MM.1S (cell line): Measurements from ENCODE around the gene PIGB.

Source experiments
- DNase-seq: peaks from one replicate; pipeline ENCODE4 v3.0.0-alpha.2; 2015
- H2AFZ ChIP-seq: fragments of 300-600 bp; sonication (generic); 2 replicates; pipeline ENCODE4 v1.6.0; 2016; ENCODE audit warnings: antibody characterized with exemption, low read length
- H3F3A ChIP-seq: fragments of 300-600 bp; sonication (generic); 2 replicates; pipeline ENCODE4 v1.6.1; 2016; ENCODE audit warnings: mild to moderate bottlenecking, antibody characterized with exemption, low read length, moderate library complexity, mixed read lengths; ENCODE audit not compliant: insufficient read depth
- H3K27ac ChIP-seq: fragments of 300-600 bp; sonication (generic); 2 replicates; pipeline ENCODE4 v1.5.1; 2016; ENCODE audit warnings: mild to moderate bottlenecking, low read length
- H3K27me3 ChIP-seq: fragments of 300-600 bp; sonication (generic); replicated peaks from 2 replicates; pipeline ENCODE4 v1.6.0; 2016; ENCODE audit warnings: low read length; ENCODE audit not compliant: insufficient read depth
- H3K36me3 ChIP-seq: fragments of 300-600 bp; sonication (generic); replicated peaks from 2 replicates; pipeline ENCODE4 v1.6.1; 2016; ENCODE audit warnings: mild to moderate bottlenecking, low read length, mixed read lengths; ENCODE audit not compliant: insufficient read depth
- H3K4me1 ChIP-seq: fragments of 300-600 bp; sonication (generic); 2 replicates; pipeline ENCODE4 v1.6.1; 2016; ENCODE audit warnings: low read length, mixed read lengths
- H3K4me2 ChIP-seq: fragments of 300-600 bp; sonication (generic); 2 replicates; pipeline ENCODE4 v1.6.0; 2016; ENCODE audit warnings: low read depth, low read length
- H3K4me3 ChIP-seq: fragments of 300-600 bp; sonication (generic); 2 replicates; pipeline ENCODE4 v1.5.1; 2016; ENCODE audit warnings: low read length, mixed read lengths
- H3K79me2 ChIP-seq: fragments of 300-600 bp; sonication (generic); 2 replicates; pipeline ENCODE4 v1.6.1; 2016; ENCODE audit warnings: mixed run types, low read length, mixed read lengths
- H3K9ac ChIP-seq: fragments of 300-600 bp; sonication (generic); 2 replicates; pipeline ENCODE4 v1.6.1; 2016; ENCODE audit warnings: low read length, mixed read lengths
- H3K9me2 ChIP-seq: fragments of 300-600 bp; sonication (generic); replicated peaks from 2 replicates; pipeline ENCODE4 v1.6.1; 2016; ENCODE audit warnings: mild to moderate bottlenecking, low read length, mixed read lengths; ENCODE audit not compliant: insufficient read depth
- H3K9me3 ChIP-seq: fragments of 300-600 bp; sonication (generic); replicated peaks from 2 replicates; pipeline ENCODE4 v1.6.1; 2016; ENCODE audit warnings: mild to moderate bottlenecking, low read length, mixed read lengths; ENCODE audit not compliant: insufficient read depth
- H4K20me1 ChIP-seq: fragments of 300-600 bp; sonication (generic); 2 replicates; pipeline ENCODE4 v1.6.1; 2016; ENCODE audit warnings: mild to moderate bottlenecking, low read length, moderate library complexity, mixed read lengths; ENCODE audit not compliant: insufficient read depth
- CTCF ChIP-seq: fragments of 300-600 bp; sonication (generic); IDR thresholded peaks from 2 replicates; pipeline ENCODE4 v1.5.1; 2016; ENCODE audit warnings: antibody characterized with exemption, low read length, mixed read lengths
- EZH2 ChIP-seq: fragments of 300-600 bp; sonication (generic); optimal IDR thresholded peaks from 2 replicates; pipeline ENCODE3; 2017; ENCODE audit warnings: low read depth, mild to moderate bottlenecking, antibody characterized with exemption, low read length, mixed read lengths
- EZH2phosphoT487 ChIP-seq: fragments of 300-600 bp; sonication (generic); IDR thresholded peaks from 2 replicates; pipeline ENCODE4 v1.6.1; 2018; ENCODE audit warnings: antibody characterized with exemption, low read length

Gene PIGB

GRCh38 chr15:55322467-55322866 lies 3.4 kb downstream of the PIGB start:
- H3K36me3 ChIP-seq = no peaks in the 10 kb centered on the region
- no peak overlapping the region for H3K4me2 ChIP-seq

GRCh38 chr15:55327387-55327786 lies 8.4 kb downstream of the PIGB start:
- no peaks in the 10 kb centered on the region for H3K9me3 ChIP-seq
- H3K79me2 ChIP-seq = 0 out of 2 replicates have a peak, but pooled peaks cover 2% of the 10 kb centered on the region
- TF ChIP-seq EZH2 (no peak), CTCF (no peak), EZH2phosphoT487 (no peak)
- no peaks in the 10 kb centered on the region for H3K4me1 ChIP-seq
- H4K20me1 ChIP-seq = no peaks in the 10 kb centered on the region
- H3K36me3 ChIP-seq = no peaks in the 10 kb centered on the region
- no peak overlapping the region for H3K4me3 ChIP-seq
- no peak for DNase-seq
- H3K27ac ChIP-seq = no peak overlapping the region
- no peaks in the 10 kb centered on the region for H3K27me3 ChIP-seq
- no peak overlapping the region for H2AFZ ChIP-seq
- no peak overlapping the region for H3K4me2 ChIP-seq
- H3K9ac ChIP-seq = no peak overlapping the region
- no peaks in the 10 kb centered on the region for H3F3A ChIP-seq
- H3K9me2 ChIP-seq = no peaks in the 10 kb centered on the region

More at GRCh38 chr15:55322467-55322866, 3.4 kb downstream of the PIGB start:
- no peak for TF ChIP-seq EZH2
- TF ChIP-seq CTCF = no peak
- no peak for TF ChIP-seq EZH2phosphoT487
- Histone ChIP-seq H3K4me3 (no peak overlapping the region), H3K9ac (no peak overlapping the region), H4K20me1 (no peaks in the 10 kb centered on the region), H3K27me3 (no peaks in the 10 kb centered on the region), H3K4me1 (peaks cover 3% of the 10 kb centered on the region; the same call in 1 of the 2 replicates), H3K9me3 (no peaks in the 10 kb centered on the region), H2AFZ (no peak overlapping the region), H3K9me2 (no peaks in the 10 kb centered on the region), H3K79me2 (peaks cover 32% of the 10 kb centered on the region), H3K27ac (no peak overlapping the region), H3F3A (peaks cover 16% of the 10 kb centered on the region; the same call in 1 of the 2 replicates)
- DNase-seq = no peak

- Histone ChIP-seq H3K9me2 (no peaks in the 10 kb centered on the region), H3K36me3 (no peaks in the 10 kb centered on the region), H2AFZ (no peak overlapping the region), H3F3A (no peaks in the 10 kb centered on the region), H3K9me3 (no peaks in the 10 kb centered on the region), H3K4me3 (no peak overlapping the region), H3K4me1 (no peaks in the 10 kb centered on the region), H4K20me1 (no peaks in the 10 kb centered on the region), H3K79me2 (no peaks in the 10 kb centered on the region), H3K9ac (no peak overlapping the region), H3K27ac (no peak overlapping the region), H3K27me3 (no peaks in the 10 kb centered on the region), H3K4me2 (no peak overlapping the region)
- no peak for TF ChIP-seq EZH2
- no peak for TF ChIP-seq CTCF
- TF ChIP-seq EZH2phosphoT487 = no peak
- DNase-seq = no peak
These were observed 15.3 kb downstream of the PIGB start for GRCh38 chr15:55334371-55334770.

- H3K9me2 ChIP-seq = no peaks in the 10 kb centered on the region
- H2AFZ ChIP-seq = no peak overlapping the region
- H3K4me2 ChIP-seq = no peak overlapping the region
- no peak overlapping the region for H3K4me3 ChIP-seq
- H4K20me1 ChIP-seq = no peaks in the 10 kb centered on the region
- no peaks in the 10 kb centered on the region for H3K4me1 ChIP-seq
- H3F3A ChIP-seq = no peaks in the 10 kb centered on the region
- H3K9me3 ChIP-seq = no peaks in the 10 kb centered on the region
- H3K27ac ChIP-seq = no peak overlapping the region
- no peak overlapping the region for H3K9ac ChIP-seq
- no peak for DNase-seq
- TF ChIP-seq EZH2 = no peak
- TF ChIP-seq EZH2phosphoT487 = no peak
- TF ChIP-seq CTCF = no peak
- no peaks in the 10 kb centered on the region for H3K79me2 ChIP-seq
- H3K36me3 ChIP-seq = no peaks in the 10 kb centered on the region
- no peaks in the 10 kb centered on the region for H3K27me3 ChIP-seq
These were observed 16.0 kb downstream of the PIGB start for GRCh38 chr15:55334997-55335396.
